ENCODE data around the gene LDLRAD3.

DNA sequence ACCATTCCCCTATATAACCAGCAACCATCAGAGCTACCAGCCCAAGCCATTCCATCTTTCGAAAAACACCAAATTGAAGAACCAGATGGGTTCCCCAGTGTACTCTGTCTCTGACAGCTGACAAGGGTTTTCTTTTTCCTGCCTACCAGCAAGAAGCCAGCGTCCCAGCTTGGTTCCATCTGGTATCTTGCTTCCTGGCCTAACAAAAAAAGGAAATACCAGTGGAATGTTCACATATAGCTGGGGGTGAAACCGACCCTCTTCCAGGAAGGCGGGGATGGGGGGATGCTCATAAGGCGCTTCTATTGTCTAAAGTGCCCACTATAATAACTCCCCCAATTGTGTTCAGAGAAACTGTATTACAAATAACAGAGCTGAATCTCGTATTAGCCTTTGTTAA, 172.3 kb downstream of the LDLRAD3 start:
- TF ChIP-seq, protein P1, sequence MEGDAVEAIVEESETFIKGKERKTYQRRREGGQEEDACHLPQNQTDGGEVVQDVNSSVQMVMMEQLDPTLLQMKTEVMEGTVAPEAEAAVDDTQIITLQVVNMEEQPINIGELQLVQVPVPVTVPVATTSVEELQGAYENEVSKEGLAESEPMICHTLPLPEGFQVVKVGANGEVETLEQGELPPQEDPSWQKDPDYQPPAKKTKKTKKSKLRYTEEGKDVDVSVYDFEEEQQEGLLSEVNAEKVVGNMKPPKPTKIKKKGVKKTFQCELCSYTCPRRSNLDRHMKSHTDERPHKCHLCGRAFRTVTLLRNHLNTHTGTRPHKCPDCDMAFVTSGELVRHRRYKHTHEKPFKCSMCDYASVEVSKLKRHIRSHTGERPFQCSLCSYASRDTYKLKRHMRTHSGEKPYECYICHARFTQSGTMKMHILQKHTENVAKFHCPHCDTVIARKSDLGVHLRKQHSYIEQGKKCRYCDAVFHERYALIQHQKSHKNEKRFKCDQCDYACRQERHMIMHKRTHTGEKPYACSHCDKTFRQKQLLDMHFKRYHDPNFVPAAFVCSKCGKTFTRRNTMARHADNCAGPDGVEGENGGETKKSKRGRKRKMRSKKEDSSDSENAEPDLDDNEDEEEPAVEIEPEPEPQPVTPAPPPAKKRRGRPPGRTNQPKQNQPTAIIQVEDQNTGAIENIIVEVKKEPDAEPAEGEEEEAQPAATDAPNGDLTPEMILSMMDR (IDR thresholded peaks at IDR 0.05) = no peak
- TF ChIP-seq, protein P2, sequence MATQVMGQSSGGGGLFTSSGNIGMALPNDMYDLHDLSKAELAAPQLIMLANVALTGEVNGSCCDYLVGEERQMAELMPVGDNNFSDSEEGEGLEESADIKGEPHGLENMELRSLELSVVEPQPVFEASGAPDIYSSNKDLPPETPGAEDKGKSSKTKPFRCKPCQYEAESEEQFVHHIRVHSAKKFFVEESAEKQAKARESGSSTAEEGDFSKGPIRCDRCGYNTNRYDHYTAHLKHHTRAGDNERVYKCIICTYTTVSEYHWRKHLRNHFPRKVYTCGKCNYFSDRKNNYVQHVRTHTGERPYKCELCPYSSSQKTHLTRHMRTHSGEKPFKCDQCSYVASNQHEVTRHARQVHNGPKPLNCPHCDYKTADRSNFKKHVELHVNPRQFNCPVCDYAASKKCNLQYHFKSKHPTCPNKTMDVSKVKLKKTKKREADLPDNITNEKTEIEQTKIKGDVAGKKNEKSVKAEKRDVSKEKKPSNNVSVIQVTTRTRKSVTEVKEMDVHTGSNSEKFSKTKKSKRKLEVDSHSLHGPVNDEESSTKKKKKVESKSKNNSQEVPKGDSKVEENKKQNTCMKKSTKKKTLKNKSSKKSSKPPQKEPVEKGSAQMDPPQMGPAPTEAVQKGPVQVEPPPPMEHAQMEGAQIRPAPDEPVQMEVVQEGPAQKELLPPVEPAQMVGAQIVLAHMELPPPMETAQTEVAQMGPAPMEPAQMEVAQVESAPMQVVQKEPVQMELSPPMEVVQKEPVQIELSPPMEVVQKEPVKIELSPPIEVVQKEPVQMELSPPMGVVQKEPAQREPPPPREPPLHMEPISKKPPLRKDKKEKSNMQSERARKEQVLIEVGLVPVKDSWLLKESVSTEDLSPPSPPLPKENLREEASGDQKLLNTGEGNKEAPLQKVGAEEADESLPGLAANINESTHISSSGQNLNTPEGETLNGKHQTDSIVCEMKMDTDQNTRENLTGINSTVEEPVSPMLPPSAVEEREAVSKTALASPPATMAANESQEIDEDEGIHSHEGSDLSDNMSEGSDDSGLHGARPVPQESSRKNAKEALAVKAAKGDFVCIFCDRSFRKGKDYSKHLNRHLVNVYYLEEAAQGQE (IDR thresholded peaks at IDR 0.05; ENCODE audit: insufficient read depth in 1 of 2, low read depth in 2 of 2, low read length in 1 of 2) = no peak
- TF ChIP-seq POLR2AphosphoS5 (IDR thresholded peaks at IDR 0.05; ENCODE audit: low read depth, low read length) = no peak

All from Panc1 (cell line).